ENCODE measurements around the gene MELTF. TPM values are rescaled to one million over a fixed set of nuclear protein-coding genes. Genes with fewer than 3 reads are reported as not detected.

MELTF gene
- 0.97 and 3.2 TPM in 2 replicates for total RNA-seq (2016; rRNA removed; fragmentation: Illumina TruSeq; extraction: Trizol)
- total RNA-seq (2016; cell fraction: cytosol; rRNA removed; fragmentation: Illumina TruSeq; extraction: Trizol; ENCODE audit: low read depth): 1.2 and 1.3 TPM in 2 replicates
- 1.4 and 3.7 TPM in 2 replicates for total RNA-seq (2016; cell fraction: insoluble cytoplasmic fraction; rRNA removed; fragmentation: Illumina TruSeq; extraction: Trizol)
- total RNA-seq (2016; cell fraction: membrane; rRNA removed; fragmentation: Illumina TruSeq; extraction: Trizol): 0.99 and 1.4 TPM in 2 replicates
- total RNA-seq (2016; cell fraction: nucleus; rRNA removed; fragmentation: Illumina TruSeq; extraction: Trizol): 3.9 and 5.1 TPM in 2 replicates
- 7.5 and 11.9 TPM in 2 replicates for polyA plus RNA-seq (2011; rRNA removed)
- polyA plus RNA-seq (2011; cell fraction: cytosol; rRNA removed): 7.7 TPM in 2 replicates
- polyA plus RNA-seq (2011; cell fraction: nucleus; rRNA removed): 46.8 and 48.0 TPM in 2 replicates
- 14.6 and 19.2 TPM in 2 replicates for polyA plus RNA-seq (2012)
- 0.49 and 0.59 TPM in 2 replicates for polyA plus RNA-seq (2016; cell fraction: cytosol; fragmentation: Illumina TruSeq; extraction: Trizol; ENCODE audit: low read depth)
- 1.5 and 2.3 TPM in 2 replicates for polyA plus RNA-seq (2016; cell fraction: insoluble cytoplasmic fraction; fragmentation: Illumina TruSeq; extraction: Trizol; ENCODE audit: low read depth)
- polyA plus RNA-seq (2016; cell fraction: membrane; fragmentation: Illumina TruSeq; extraction: Trizol; ENCODE audit: low read depth): 0.74 and 1.1 TPM in 2 replicates
- 6.7 and 9.2 TPM in 2 replicates for polyA plus RNA-seq (2016; cell fraction: nucleus; fragmentation: Illumina TruSeq; extraction: Trizol; ENCODE audit: insufficient read depth, low read depth)
- polyA minus RNA-seq (2011; rRNA and poly(A)+ RNA removed; ENCODE audit: low replicate concordance): 4.9 and 17.9 TPM in 2 replicates
- polyA minus RNA-seq (2011; cell fraction: cytosol; rRNA and poly(A)+ RNA removed): 7.8 and 11.0 TPM in 2 replicates
- polyA minus RNA-seq (2011; cell fraction: nucleus; rRNA and poly(A)+ RNA removed): 14.8 and 17.5 TPM in 2 replicates
- Bru-seq, nascent RNA: percentile 45 among the genes with signal in this experiment
- BruChase-seq, experiment 1, labeled RNA remaining after a 6-hour chase: percentile 54 among the genes with signal in this experiment
- BruChase-seq, experiment 2, labeled RNA remaining after a 2-hour chase: percentile 49 among the genes with signal in this experiment
- long read RNA-seq, experiment 1, partial matches to known transcripts: 0 of 6 reads
- long read RNA-seq, experiment 1, other reads (novel, unspliced or antisense): 2 of 6 reads
- long read RNA-seq, experiment 2, partial matches to known transcripts: 4 of 24 reads
- long read RNA-seq, experiment 2, other reads (novel, unspliced or antisense): 14 of 24 reads

DNA sequence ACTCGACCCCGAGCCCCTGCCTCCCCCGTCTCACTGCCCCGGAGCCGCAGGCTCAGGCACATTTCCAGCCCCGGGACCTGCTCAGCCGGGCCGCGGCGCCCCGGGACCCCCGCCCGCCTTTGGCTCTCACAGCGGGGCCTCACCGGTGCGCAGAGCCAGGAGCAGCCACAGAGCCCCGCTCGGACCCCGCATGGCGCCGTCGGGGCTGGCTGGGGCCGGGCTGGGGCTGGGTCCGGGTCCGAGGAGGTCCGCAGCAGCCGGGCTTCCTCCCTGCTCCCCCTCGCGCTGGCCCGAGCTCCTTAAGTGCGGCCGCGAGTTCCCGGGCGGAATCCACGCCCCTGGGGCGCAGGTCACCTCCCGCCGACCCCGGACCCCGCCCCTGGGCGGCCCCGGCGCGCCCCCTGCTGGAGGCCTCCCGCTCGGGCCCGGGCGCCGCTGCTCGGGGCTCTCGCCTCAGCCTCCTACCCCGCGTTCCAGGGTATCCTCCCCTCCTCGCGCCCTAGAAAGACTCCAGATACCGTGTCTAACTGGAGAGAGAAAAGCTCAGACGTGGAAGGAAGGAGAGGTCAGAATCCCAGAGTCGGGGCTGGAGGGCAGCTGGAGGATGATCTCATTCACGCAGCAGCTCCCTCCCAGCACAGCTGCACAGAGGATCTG lies at the start of gene MELTF:
MELTF (minus strand) TSS at position 307 of the 657 bp plus-strand sequence; CDS start at position 192, 115 bp downstream.
- intact Hi-C loops (cut with micrococcal nuclease; ENCODE audit: unreplicated experiment) (loop anchor here (1.0 kb wide), 1 partner anchor 51 kb away; no protein-coding TSS in a partner anchor), in situ Hi-C loops (cut with HindIII; ENCODE audit: extremely low pct_ligation_motif_present, low pct_unique_long_range_greater_than_20kb) (loop anchor here (5.0 kb wide), 1 partner anchor 52 kb away; no protein-coding TSS in a partner anchor)
- Histone ChIP-seq H3K79me2 (ENCODE audit: insufficient read depth, low read length) (no peaks in the 10 kb centered on the region), H3K27ac (ENCODE audit: extremely low read length, insufficient read depth, low read length) (no peak within 1 kb of the TSS), H3K9ac (ENCODE audit: insufficient read depth, low read depth, low read length) (peak within 1 kb of the TSS; percentile 67), H3K9me3 (ENCODE audit: low read length) (no peaks in the 10 kb centered on the region), H3K27me3 (ENCODE audit: control insufficient read depth in 1 of 2, insufficient read depth in 2 of 2, low read length in 2 of 2) (0 out of 5 replicates have a peak, but pooled peaks cover 0 to 7% of the 10 kb centered on the region in 2 experiments), H3K4me2 (ENCODE audit: low read depth, low read length) (peak within 1 kb of the TSS; percentile 85), H3K36me3 (replicated peaks in 1 of 2; ENCODE audit: control insufficient read depth in 1 of 2, insufficient read depth in 2 of 2, low read length in 2 of 2) (no peaks in the 10 kb centered on the region; a peak in 1 of 5 replicates), H3K4me3 (replicated peaks in 1 of 3; ENCODE audit: insufficient read depth in 1 of 3, low read depth in 2 of 3, low read length in 3 of 3) (peak within 1 kb of the TSS; percentile 75 to 78 (median 78)), H2AFZ (ENCODE audit: low read length) (no peak within 1 kb of the TSS), H3K4me1 (ENCODE audit: insufficient read depth, low read length) (peaks cover 39% of the 10 kb centered on the region), H4K20me1 (ENCODE audit: insufficient read depth, low read length) (no peaks in the 10 kb centered on the region)
- no TSS peak for BruUV-seq (replicated peaks)
- ATAC-seq (peak; percentile 83), DNase-seq (ENCODE audit: low spot score) (peak; percentile 27), FAIRE-seq (no peak)
- WGBS (ENCODE audit: low lambda C conversion rate): under 1% methylated on average over 18 of the region's 60 CpGs
- ChIA-PET POLR2A (interaction anchor here (1.0 to 1.9 kb wide), 3 partner anchors 26 to 50 kb away, joined by 3 to 9 read pairs (median 5); no protein-coding TSS in a partner anchor), CTCF (ENCODE audit: low intra/inter-chr PET ratio, low total read pairs) (interaction anchor here (0.7 to 1.3 kb wide), 2 partner anchors 27 to 51 kb away, joined by 5 read pairs; no protein-coding TSS in a partner anchor)
- TF ChIP-seq RAD51 (IDR thresholded peaks at IDR 0.05; ENCODE audit: borderline replicate concordance): no peak
- TF ChIP-seq, protein P1, sequence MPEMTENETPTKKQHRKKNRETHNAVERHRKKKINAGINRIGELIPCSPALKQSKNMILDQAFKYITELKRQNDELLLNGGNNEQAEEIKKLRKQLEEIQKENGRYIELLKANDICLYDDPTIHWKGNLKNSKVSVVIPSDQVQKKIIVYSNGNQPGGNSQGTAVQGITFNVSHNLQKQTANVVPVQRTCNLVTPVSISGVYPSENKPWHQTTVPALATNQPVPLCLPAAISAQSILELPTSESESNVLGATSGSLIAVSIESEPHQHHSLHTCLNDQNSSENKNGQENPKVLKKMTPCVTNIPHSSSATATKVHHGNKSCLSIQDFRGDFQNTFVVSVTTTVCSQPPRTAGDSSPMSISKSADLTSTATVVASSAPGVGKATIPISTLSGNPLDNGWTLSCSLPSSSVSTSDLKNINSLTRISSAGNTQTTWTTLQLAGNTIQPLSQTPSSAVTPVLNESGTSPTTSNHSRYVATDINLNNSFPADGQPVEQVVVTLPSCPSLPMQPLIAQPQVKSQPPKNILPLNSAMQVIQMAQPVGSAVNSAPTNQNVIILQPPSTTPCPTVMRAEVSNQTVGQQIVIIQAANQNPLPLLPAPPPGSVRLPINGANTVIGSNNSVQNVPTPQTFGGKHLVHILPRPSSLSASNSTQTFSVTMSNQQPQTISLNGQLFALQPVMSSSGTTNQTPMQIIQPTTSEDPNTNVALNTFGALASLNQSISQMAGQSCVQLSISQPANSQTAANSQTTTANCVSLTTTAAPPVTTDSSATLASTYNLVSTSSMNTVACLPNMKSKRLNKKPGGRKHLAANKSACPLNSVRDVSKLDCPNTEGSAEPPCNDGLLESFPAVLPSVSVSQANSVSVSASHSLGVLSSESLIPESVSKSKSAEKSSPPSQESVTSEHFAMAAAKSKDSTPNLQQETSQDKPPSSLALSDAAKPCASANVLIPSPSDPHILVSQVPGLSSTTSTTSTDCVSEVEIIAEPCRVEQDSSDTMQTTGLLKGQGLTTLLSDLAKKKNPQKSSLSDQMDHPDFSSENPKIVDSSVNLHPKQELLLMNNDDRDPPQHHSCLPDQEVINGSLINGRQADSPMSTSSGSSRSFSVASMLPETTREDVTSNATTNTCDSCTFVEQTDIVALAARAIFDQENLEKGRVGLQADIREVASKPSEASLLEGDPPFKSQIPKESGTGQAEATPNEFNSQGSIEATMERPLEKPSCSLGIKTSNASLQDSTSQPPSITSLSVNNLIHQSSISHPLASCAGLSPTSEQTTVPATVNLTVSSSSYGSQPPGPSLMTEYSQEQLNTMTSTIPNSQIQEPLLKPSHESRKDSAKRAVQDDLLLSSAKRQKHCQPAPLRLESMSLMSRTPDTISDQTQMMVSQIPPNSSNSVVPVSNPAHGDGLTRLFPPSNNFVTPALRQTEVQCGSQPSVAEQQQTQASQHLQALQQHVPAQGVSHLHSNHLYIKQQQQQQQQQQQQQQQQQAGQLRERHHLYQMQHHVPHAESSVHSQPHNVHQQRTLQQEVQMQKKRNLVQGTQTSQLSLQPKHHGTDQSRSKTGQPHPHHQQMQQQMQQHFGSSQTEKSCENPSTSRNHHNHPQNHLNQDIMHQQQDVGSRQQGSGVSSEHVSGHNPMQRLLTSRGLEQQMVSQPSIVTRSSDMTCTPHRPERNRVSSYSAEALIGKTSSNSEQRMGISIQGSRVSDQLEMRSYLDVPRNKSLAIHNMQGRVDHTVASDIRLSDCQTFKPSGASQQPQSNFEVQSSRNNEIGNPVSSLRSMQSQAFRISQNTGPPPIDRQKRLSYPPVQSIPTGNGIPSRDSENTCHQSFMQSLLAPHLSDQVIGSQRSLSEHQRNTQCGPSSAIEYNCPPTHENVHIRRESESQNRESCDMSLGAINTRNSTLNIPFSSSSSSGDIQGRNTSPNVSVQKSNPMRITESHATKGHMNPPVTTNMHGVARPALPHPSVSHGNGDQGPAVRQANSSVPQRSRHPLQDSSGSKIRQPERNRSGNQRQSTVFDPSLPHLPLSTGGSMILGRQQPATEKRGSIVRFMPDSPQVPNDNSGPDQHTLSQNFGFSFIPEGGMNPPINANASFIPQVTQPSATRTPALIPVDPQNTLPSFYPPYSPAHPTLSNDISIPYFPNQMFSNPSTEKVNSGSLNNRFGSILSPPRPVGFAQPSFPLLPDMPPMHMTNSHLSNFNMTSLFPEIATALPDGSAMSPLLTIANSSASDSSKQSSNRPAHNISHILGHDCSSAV (CRISPR knock-in tag; IDR thresholded peaks at IDR 0.05; ENCODE audit: borderline replicate concordance): no peak
- 0 out of 2 replicates have a peak, but pooled peaks have one; percentile 40 for TF ChIP-seq ZNF20 (CRISPR knock-in tag; IDR thresholded peaks at IDR 0.05)
- TF ChIP-seq ZNF562 (CRISPR knock-in tag; IDR thresholded peaks at IDR 0.05; ENCODE audit: borderline replicate concordance): no peak
- peak; percentile 34; the same call in 1 of the 2 replicates for TF ChIP-seq HDAC1 (CRISPR knock-in tag; IDR thresholded peaks at IDR 0.05)
- 0 out of 2 replicates have a peak, but pooled peaks have one; percentile 34 for TF ChIP-seq ARNTL (CRISPR knock-in tag; IDR thresholded peaks at IDR 0.05)
- no peak for TF ChIP-seq ZNF788 (CRISPR knock-in tag; IDR thresholded peaks at IDR 0.05; ENCODE audit: borderline replicate concordance)

Data from HepG2 (cell line).